ENCODE data around the gene UGT8. TPM values are rescaled to one million over a fixed set of nuclear protein-coding genes. Genes with fewer than 3 reads are reported as not detected.

UGT8 gene, protein sequence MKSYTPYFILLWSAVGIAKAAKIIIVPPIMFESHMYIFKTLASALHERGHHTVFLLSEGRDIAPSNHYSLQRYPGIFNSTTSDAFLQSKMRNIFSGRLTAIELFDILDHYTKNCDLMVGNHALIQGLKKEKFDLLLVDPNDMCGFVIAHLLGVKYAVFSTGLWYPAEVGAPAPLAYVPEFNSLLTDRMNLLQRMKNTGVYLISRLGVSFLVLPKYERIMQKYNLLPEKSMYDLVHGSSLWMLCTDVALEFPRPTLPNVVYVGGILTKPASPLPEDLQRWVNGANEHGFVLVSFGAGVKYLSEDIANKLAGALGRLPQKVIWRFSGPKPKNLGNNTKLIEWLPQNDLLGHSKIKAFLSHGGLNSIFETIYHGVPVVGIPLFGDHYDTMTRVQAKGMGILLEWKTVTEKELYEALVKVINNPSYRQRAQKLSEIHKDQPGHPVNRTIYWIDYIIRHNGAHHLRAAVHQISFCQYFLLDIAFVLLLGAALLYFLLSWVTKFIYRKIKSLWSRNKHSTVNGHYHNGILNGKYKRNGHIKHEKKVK
- total RNA-seq, result not detected

- TF ChIP-seq CTCF (IDR thresholded peaks at IDR 0.05), result no peak
- peak in 1 of 2 donors; percentile 64 for DNase-seq (ENCODE audit: low spot score in 2 of 2)
- peak within 1 kb of the TSS; percentile 57 to 76 for H3K4me3 ChIP-seq
- no peak within 1 kb of the TSS for H3K27ac ChIP-seq
- peaks cover 0 to 2% of the 10 kb centered on the region in 2 donors for H3K4me1 ChIP-seq
- H3K9me3 ChIP-seq, result no peaks in the 10 kb centered on the region
- no peaks in the 10 kb centered on the region for H3K36me3 ChIP-seq
- H3K27me3 ChIP-seq, result peaks cover 8% of the 10 kb centered on the region
- intact Hi-C loops (cut with DNase I), result no loop called here
These were observed at the start of gene UGT8 for GRCh38 chr4:114598191-114599121. UGT8 (plus strand) TSS chr4:114598807; CDS start chr4:114622881, 24,074 bp downstream.

DNA sequence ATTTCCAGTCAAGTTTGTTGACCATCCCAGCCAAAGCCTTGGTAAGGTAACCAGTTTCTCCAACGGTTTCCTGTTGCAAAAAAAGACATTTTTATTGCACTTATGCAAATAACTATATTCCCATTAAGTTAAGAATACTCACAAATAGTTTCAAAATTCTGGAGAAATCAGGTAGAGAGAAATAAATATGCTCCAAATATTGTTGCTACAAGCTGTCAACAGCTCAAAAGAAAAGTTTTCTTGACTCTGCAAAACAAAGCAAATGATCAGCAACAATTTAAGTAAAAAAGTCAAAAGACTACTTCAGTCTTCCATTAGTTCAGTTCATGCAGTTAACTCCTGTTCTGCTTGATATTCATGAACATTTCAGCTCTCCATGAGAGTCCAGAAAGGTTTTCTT is 49.0 kb upstream of the UGT8 start:
- H3K27ac ChIP-seq, result no peak overlapping the region
- intact Hi-C loops (cut with DNase I), result no loop called here
- no peaks in the 10 kb centered on the region for H3K4me1 ChIP-seq
- TF ChIP-seq CTCF (IDR thresholded peaks at IDR 0.05), result no peak
- no peak overlapping the region for H3K4me3 ChIP-seq
- no peaks in the 10 kb centered on the region for H3K9me3 ChIP-seq
- H3K27me3 ChIP-seq, result no peaks in the 10 kb centered on the region
- no peak for DNase-seq (ENCODE audit: low spot score in 2 of 2)
- no peaks in the 10 kb centered on the region for H3K36me3 ChIP-seq

- no peaks in the 10 kb centered on the region for H3K36me3 ChIP-seq
- H3K4me1 ChIP-seq, result no peaks in the 10 kb centered on the region
- no peaks in the 10 kb centered on the region for H3K9me3 ChIP-seq
- no peak for TF ChIP-seq CTCF (IDR thresholded peaks at IDR 0.05)
- no peak overlapping the region for H3K4me3 ChIP-seq
- intact Hi-C loops (cut with DNase I), result no loop called here
- DNase-seq (ENCODE audit: low spot score in 2 of 2), result no peak
- no peak overlapping the region for H3K27ac ChIP-seq
- H3K27me3 ChIP-seq, result no peaks in the 10 kb centered on the region
These were observed 40.1 kb upstream of the UGT8 start for GRCh38 chr4:114558446-114559020.

DNA sequence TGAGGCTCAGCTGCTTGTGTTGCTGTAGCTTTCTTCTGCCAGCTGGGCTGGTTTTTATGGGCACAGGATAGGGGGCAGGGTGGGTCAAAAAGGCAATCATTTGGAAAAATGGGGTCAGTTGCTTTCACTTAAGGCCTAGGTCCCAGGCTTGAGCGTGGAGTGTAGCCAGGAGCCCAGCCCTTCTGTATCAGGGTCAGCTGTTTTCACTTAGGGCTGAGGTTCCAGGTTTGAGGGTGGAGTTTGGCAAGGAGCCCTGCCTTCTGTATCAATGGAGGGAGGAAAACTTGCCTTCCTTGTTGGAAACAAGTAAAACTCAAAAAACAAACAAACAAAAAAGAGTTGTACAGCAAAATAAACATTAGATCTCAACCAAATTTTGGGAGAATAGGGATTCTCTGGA is 37.0 kb upstream of the UGT8 start:
- Histone ChIP-seq H3K36me3 (no peaks in the 10 kb centered on the region), H3K4me3 (no peak overlapping the region)
- intact Hi-C loops (cut with DNase I), result no loop called here

More for the DNA sequence above, 37.0 kb upstream of the UGT8 start:
- no peak for DNase-seq (ENCODE audit: low spot score in 2 of 2)
- H3K27ac ChIP-seq, result no peak overlapping the region
- no peaks in the 10 kb centered on the region for H3K4me1 ChIP-seq
- no peaks in the 10 kb centered on the region for H3K27me3 ChIP-seq
- no peaks in the 10 kb centered on the region for H3K9me3 ChIP-seq
- TF ChIP-seq CTCF (IDR thresholded peaks at IDR 0.05), result no peak
